DOHH2 (cell line): ENCODE measurements around the gene RNF130.

Experiments
- H3F3A ChIP-seq: fragments of 200-600 bp; sonication (generic), shearing (Covaris generic); 2 replicates; pipeline ENCODE4 v1.6.0; 2016; ENCODE audit warnings: antibody characterized with exemption, mild to moderate bottlenecking; ENCODE audit not compliant: control insufficient read depth, insufficient read depth
- H3K27ac ChIP-seq: fragments of 200-600 bp; sonication (generic); 2 replicates; pipeline ENCODE4 v1.5.1; 2014; ENCODE audit warnings: low read depth, mild to moderate bottlenecking, low read length, moderate library complexity
- H3K27me3 ChIP-seq: fragments of 200-600 bp; sonication (generic); 2 replicates; pipeline ENCODE4 v1.6.1; 2014; ENCODE audit warnings: mild to moderate bottlenecking, low read length, mixed read lengths; ENCODE audit not compliant: control insufficient read depth
- H3K36me3 ChIP-seq: fragments of 200-600 bp; sonication (generic); 2 replicates; pipeline ENCODE4 v1.6.1; 2014; ENCODE audit warnings: mild to moderate bottlenecking, low read length, moderate library complexity, mixed read lengths; ENCODE audit not compliant: control insufficient read depth
- H3K4me1 ChIP-seq: fragments of 200-600 bp; sonication (generic); 2 replicates; pipeline ENCODE4 v1.6.1; 2014; ENCODE audit warnings: mild to moderate bottlenecking, low read length, mixed read lengths; ENCODE audit not compliant: control insufficient read depth
- H3K4me2 ChIP-seq: fragments of 200-600 bp; sonication (generic); 2 replicates; pipeline ENCODE4 v1.6.0; 2014; ENCODE audit warnings: mild to moderate bottlenecking, low read length, moderate library complexity
- H3K4me3 ChIP-seq: fragments of 200-600 bp; sonication (generic); 2 replicates; pipeline ENCODE4 v1.5.1; 2014; ENCODE audit warnings: mild to moderate bottlenecking, low read length, mixed read lengths
- H3K79me2 ChIP-seq: fragments of 200-600 bp; sonication (generic); 2 replicates; pipeline ENCODE4 v1.6.1; 2014; ENCODE audit warnings: mild to moderate bottlenecking, low read length, mixed read lengths; ENCODE audit not compliant: control insufficient read depth
- H3K9me2 ChIP-seq: fragments of 200-600 bp; sonication (generic); replicated peaks from 2 replicates; pipeline ENCODE4 v1.6.1; 2014; ENCODE audit warnings: mild to moderate bottlenecking, low read length, mixed read lengths; ENCODE audit not compliant: control insufficient read depth
- H3K9me3 ChIP-seq: fragments of 200-600 bp; sonication (generic); 2 replicates; pipeline ENCODE4 v1.6.1; 2014; ENCODE audit warnings: antibody characterized with exemption, low read length, mixed read lengths; ENCODE audit not compliant: control insufficient read depth, insufficient read depth
- H4K20me1 ChIP-seq: fragments of 200-600 bp; sonication (generic); 2 replicates; pipeline ENCODE4 v1.6.0; 2014; ENCODE audit warnings: low read depth, mild to moderate bottlenecking, antibody characterized with exemption, low read length, moderate library complexity; ENCODE audit not compliant: control insufficient read depth, insufficient read depth
- CTCF ChIP-seq: fragments of 200-600 bp; sonication (generic); IDR thresholded peaks from one replicate; pipeline ENCODE4 v1.5.1; 2014; ENCODE audit warnings: antibody characterized with exemption, mild to moderate bottlenecking, low read depth, low read length; ENCODE audit not compliant: poor library complexity, severe bottlenecking
- EZH2phosphoT487 ChIP-seq: fragments of 200-600 bp; sonication (generic); IDR thresholded peaks from 2 replicates; pipeline ENCODE4 v1.6.1; 2017; ENCODE audit warnings: borderline replicate concordance, mild to moderate bottlenecking, antibody characterized with exemption, low read length, moderate library complexity, mixed read lengths

RNF130 gene

DNA sequence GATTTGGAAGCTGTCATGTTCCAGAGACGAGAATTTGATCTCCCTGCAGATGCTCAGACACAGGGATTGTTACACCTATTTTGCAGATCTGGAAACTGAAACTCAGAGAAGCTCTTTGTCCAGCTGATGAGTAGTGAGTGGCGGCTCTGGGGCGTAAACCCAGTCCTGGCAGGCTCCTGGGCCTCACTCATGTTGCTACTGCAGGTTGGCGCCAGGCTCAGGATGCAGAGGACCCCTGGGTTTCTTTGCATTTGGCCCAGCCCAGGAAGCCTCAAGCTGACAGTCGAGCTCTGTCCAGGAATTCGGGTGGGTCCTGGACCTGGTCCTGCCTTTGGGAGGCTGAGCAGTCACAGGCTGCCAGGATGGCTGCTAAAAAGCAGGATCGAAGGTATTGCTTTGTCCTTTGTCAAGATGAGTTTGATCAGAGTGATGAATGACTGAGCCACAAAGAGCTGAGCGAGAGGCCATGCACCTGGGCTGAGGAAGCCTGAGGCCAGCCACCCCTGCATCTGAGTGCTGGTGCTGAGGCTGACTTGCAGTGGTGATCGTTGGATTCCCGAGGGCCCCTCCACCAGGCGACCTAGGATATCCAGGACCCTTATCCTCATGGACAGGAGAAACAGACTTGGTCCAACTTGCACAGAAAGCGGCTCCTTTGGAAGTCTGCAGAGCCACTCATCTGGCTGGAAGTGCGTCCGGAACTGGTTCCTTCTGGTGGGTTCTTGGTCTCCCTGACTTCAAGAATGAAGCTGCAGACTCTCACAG lies 8.3 kb upstream of the RNF130 start:
- no peaks in the 10 kb centered on the region for H3K36me3 ChIP-seq
- H3K9me2 ChIP-seq: no peaks in the 10 kb centered on the region
- H3K4me1 ChIP-seq: no peaks in the 10 kb centered on the region
- H3K9me3 ChIP-seq: no peaks in the 10 kb centered on the region
- no peak for TF ChIP-seq EZH2phosphoT487
- no peak for TF ChIP-seq CTCF
- H3F3A ChIP-seq: no peaks in the 10 kb centered on the region
- H3K27ac ChIP-seq: no peak overlapping the region
- no peaks in the 10 kb centered on the region for H4K20me1 ChIP-seq
- H3K4me3 ChIP-seq: no peak overlapping the region
- no peaks in the 10 kb centered on the region for H3K27me3 ChIP-seq
- no peaks in the 10 kb centered on the region for H3K79me2 ChIP-seq
- no peak overlapping the region for H3K4me2 ChIP-seq

DNA sequence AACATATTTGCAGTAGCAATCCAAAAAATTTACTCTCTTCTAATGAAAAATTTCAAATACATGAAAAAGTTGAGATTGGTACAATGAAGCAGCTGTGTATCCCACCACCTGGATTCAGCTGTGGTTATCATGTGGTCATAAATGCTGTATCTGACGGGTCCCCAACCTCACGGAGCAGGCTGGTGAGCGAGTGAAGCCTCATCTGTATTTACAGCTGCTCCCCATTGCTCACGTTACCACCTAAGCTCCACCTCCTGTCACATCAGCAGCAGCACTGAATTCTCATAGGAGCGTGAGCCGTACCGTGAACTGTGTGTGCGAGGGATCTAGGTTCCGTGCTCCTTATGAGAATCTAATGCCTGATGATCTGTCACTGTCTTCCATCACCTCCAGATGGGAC lies 6.8 kb upstream of the RNF130 start:
- Histone ChIP-seq H3K4me3 (no peak overlapping the region), H3F3A (no peaks in the 10 kb centered on the region), H4K20me1 (no peaks in the 10 kb centered on the region), H3K4me1 (no peaks in the 10 kb centered on the region), H3K9me2 (no peaks in the 10 kb centered on the region), H3K4me2 (no peak overlapping the region), H3K79me2 (no peaks in the 10 kb centered on the region), H3K36me3 (no peaks in the 10 kb centered on the region), H3K27me3 (no peaks in the 10 kb centered on the region), H3K9me3 (no peaks in the 10 kb centered on the region), H3K27ac (no peak overlapping the region)
- TF ChIP-seq EZH2phosphoT487: no peak

DNA sequence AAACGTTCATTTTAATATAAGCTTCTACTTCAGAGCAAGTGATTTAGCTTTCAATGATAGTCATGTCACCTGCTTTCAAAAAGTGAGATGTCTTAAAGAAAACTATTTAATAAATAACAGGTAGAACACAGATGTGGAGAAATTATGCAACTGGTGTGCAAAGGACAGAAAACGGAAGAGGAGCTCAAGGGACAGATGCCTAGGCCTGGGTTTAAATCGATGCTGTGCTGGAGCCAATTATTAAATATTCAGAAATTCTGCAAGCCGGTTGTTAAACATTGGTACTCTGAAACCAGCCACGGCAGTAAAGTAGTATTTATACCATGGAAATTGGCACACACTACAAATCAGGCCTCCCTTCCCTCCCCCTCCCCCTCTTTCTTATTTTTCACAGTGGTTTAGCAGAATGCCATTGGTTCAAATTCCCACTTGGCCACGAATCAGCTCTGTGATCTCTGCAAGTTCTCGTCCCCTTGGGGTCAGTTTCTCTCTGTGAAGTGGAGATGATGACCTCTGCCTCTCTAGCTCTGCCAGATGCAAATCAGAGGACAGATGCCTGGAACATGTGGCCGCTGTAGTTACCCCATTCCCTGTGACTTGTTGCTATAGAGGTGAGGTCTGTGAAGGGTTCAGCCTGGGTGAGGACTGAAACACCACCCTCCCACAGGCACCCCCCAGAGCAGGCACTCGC lies 6.2 kb upstream of the RNF130 start:
- no peaks in the 10 kb centered on the region for H3F3A ChIP-seq
- H3K27ac ChIP-seq: no peak overlapping the region
- no peaks in the 10 kb centered on the region for H3K9me3 ChIP-seq
- no peaks in the 10 kb centered on the region for H3K36me3 ChIP-seq
- H4K20me1 ChIP-seq: no peaks in the 10 kb centered on the region
- no peak overlapping the region for H3K4me2 ChIP-seq
- H3K4me3 ChIP-seq: no peak overlapping the region
- H3K27me3 ChIP-seq: no peaks in the 10 kb centered on the region
- H3K4me1 ChIP-seq: no peaks in the 10 kb centered on the region
- H3K9me2 ChIP-seq: no peaks in the 10 kb centered on the region
- TF ChIP-seq EZH2phosphoT487: no peak
- no peak for TF ChIP-seq CTCF
- no peaks in the 10 kb centered on the region for H3K79me2 ChIP-seq

DNA sequence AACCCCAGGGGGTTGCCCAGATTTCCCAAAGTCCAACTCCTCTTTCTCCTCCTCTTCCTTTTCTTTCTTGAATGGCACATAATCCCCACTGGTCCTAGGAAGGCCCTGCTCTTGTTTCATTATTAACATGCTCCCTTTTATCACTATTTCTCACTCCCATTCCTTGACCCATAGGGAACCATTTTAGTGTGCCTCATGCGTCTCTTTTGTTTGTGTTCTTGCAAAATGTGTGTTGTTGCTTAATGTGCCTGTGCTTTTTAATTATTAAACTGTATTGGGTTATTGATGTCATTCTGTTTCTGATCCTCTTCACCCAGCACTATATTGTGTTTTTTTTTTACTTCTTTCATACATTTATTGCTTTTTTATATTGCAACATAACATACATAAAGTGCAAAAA lies 4.1 kb upstream of the RNF130 start:
- no peaks in the 10 kb centered on the region for H3K36me3 ChIP-seq
- no peaks in the 10 kb centered on the region for H3K4me1 ChIP-seq
- H3K27me3 ChIP-seq: no peaks in the 10 kb centered on the region

More for the DNA sequence above, 4.1 kb upstream of the RNF130 start:
- Histone ChIP-seq H3K27ac (no peak overlapping the region), H3K4me3 (no peak overlapping the region), H4K20me1 (no peaks in the 10 kb centered on the region), H3K4me2 (no peak overlapping the region), H3K79me2 (no peaks in the 10 kb centered on the region), H3K9me3 (no peaks in the 10 kb centered on the region), H3K9me2 (no peaks in the 10 kb centered on the region), H3F3A (no peaks in the 10 kb centered on the region)
- no peak for TF ChIP-seq EZH2phosphoT487
- TF ChIP-seq CTCF: no peak
